Upper lobe of left lung (tissue), 4 donors: Measurements from ENCODE around the gene PAPPA.

Experiments
- EP300 ChIP-seq, 4 donors: sonication (generic); formaldehyde crosslinking; IDR thresholded peaks; one replicate each; pipeline ENCODE4 v1.5.1; 2017; ENCODE audit warnings: antibody characterized with exemption in 4 of 4, control low read depth in 2 of 4
- POLR2A ChIP-seq, 4 donors: fragments of 450-650 bp; IDR thresholded peaks; one replicate each; pipeline ENCODE4 v1.5.1; 2016 to 2017; ENCODE audit warnings: antibody characterized with exemption in 4 of 4, mild to moderate bottlenecking in 2 of 4
- POLR2AphosphoS5 ChIP-seq, 2 donors: sonication (generic); formaldehyde crosslinking; IDR thresholded peaks; one replicate each; pipeline ENCODE4 v1.5.1; 2017; ENCODE audit warnings: antibody characterized with exemption in 2 of 2
- TF ChIP-seq, protein P1 (sequence below), 6 experiments: fragments of 450-650 bp in 4 of 6; fragments of 200-600 bp in 2 of 6; sonication (generic) in 2 of 6; IDR thresholded peaks; one replicate each; pipeline ENCODE4 v1.5.1; 2016 to 2019; ENCODE audit warnings: antibody characterized with exemption in 6 of 6

DNA sequence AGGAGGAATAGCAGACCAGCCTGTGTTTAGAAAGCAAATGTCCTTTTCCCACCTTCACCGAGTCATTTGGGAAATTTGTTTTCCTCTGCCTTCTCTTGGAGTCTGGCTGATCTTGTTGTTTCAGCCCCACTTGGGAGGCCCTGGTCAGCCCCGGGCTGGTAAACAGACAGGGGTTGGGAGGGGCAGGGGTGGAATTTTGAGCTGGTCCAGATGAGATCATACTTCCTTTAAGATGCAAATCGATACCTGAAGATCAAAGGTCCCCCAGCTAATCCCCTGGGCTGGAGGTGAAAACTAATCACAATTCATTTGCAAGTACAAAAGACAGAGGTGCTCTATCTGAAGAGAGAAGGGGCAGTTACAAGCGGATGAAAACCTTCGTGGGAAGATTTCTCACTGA, 118.4 kb downstream of the PAPPA start:
- TF ChIP-seq EP300 (IDR thresholded peaks at IDR 0.05): no peak
- TF ChIP-seq POLR2AphosphoS5 (IDR thresholded peaks at IDR 0.05): no peak
- TF ChIP-seq, protein P1, sequence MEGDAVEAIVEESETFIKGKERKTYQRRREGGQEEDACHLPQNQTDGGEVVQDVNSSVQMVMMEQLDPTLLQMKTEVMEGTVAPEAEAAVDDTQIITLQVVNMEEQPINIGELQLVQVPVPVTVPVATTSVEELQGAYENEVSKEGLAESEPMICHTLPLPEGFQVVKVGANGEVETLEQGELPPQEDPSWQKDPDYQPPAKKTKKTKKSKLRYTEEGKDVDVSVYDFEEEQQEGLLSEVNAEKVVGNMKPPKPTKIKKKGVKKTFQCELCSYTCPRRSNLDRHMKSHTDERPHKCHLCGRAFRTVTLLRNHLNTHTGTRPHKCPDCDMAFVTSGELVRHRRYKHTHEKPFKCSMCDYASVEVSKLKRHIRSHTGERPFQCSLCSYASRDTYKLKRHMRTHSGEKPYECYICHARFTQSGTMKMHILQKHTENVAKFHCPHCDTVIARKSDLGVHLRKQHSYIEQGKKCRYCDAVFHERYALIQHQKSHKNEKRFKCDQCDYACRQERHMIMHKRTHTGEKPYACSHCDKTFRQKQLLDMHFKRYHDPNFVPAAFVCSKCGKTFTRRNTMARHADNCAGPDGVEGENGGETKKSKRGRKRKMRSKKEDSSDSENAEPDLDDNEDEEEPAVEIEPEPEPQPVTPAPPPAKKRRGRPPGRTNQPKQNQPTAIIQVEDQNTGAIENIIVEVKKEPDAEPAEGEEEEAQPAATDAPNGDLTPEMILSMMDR (IDR thresholded peaks at IDR 0.05): no peak
- TF ChIP-seq POLR2A (IDR thresholded peaks at IDR 0.05): no peak
